C4-2B (cell line): ENCODE results near the gene CCDC185.

Experiments
- H3K27ac ChIP-seq: fragments of 450-650 bp; 2 replicates; pipeline ENCODE4 v1.5.1; 2017
- CTCF ChIP-seq: fragments of 450-650 bp; conservative IDR thresholded peaks from 2 replicates; pipeline ENCODE4 v1.5.1; 2017; ENCODE audit warnings: mild to moderate bottlenecking
- ZFX ChIP-seq: fragments of 450-650 bp; IDR thresholded peaks from 2 replicates; pipeline ENCODE4 v1.6.1; 2017

Gene CCDC185

GRCh38 chr1:223363856-223364684, 29.1 kb upstream of the CCDC185 start, which contains the start of gene SUSD4:
SUSD4 (minus strand) TSS chr1:223364176; CDS start chr1:223363425, 751 bp downstream.
- TF ChIP-seq CTCF (peak; percentile 17; the same call in 1 of the 2 replicates), ZFX (no peak)

GRCh38 chr1:223364685-223365382, 28.4 kb upstream of the CCDC185 start:
- no peak overlapping the region for H3K27ac ChIP-seq
- TF ChIP-seq ZFX (no peak), CTCF (no peak)

More at GRCh38 chr1:223363856-223364684, 29.1 kb upstream of the CCDC185 start, which contains the start of gene SUSD4:
- H3K27ac ChIP-seq = no peak within 1 kb of the TSS

- H3K27ac ChIP-seq = no peak overlapping the region
- TF ChIP-seq CTCF = no peak
Observed at GRCh38 chr1:223374064-223374610, 19.1 kb upstream of the CCDC185 start.

GRCh38 chr1:223378754-223379153, 14.5 kb upstream of the CCDC185 start:
- no peak overlapping the region for H3K27ac ChIP-seq
- TF ChIP-seq ZFX (no peak), CTCF (no peak)

- no peak overlapping the region for H3K27ac ChIP-seq
- TF ChIP-seq CTCF = no peak
- no peak for TF ChIP-seq ZFX
Observed at GRCh38 chr1:223386013-223386412, 7.2 kb upstream of the CCDC185 start.

GRCh38 chr1:223390618-223391017, 2.6 kb upstream of the CCDC185 start:
- H3K27ac ChIP-seq = no peak overlapping the region
- TF ChIP-seq ZFX = no peak
- no peak for TF ChIP-seq CTCF

GRCh38 chr1:223394242-223394641, 1.0 kb downstream of the CCDC185 start:
- H3K27ac ChIP-seq = no peak overlapping the region
- TF ChIP-seq CTCF (no peak), ZFX (no peak)
